GM12878 (cell line): ENCODE data around the gene ZNF581. TPM values are rescaled to one million over a fixed set of nuclear protein-coding genes. Genes with fewer than 3 reads are reported as not detected.
A peak's percentile ranks its signal among the peaks of the same experiment; 100 is the strongest.

Experiments
- ATAC-seq: fragments of 200-7000 bp; cut with Tn5 transposase; 3 replicates; pipeline ENCODE4 v1.9.1; 2020; ENCODE audit warnings: mild to moderate bottlenecking, moderate library complexity
- BruUV-seq: library from RNA; stranded (reverse); fragments of 400-500 nt; replicated peaks from 2 replicates; lab custom pipeline; 2021; lab: Mats Ljungman, UMichigan
- CTCF ChIA-PET: fragments of 300-600 bp; sonication (Branson Sonifier 250); formaldehyde crosslinking; extraction: SDS; loops from one replicate; lab custom pipeline; 2021; ENCODE audit warnings: inconsistent platforms; lab: Yijun Ruan, JAX
- POLR2A ChIA-PET: fragments of 350-600 bp; formaldehyde crosslinking; extraction: SDS; loops from one replicate; lab custom pipeline; 2021; ENCODE audit warnings: inconsistent platforms; lab: Charles Lee
- RAD21 ChIA-PET: fragments of 300-600 bp; sonication (Branson Sonifier 250); formaldehyde crosslinking; loops from one replicate; lab custom pipeline; 2023; ENCODE audit warnings: antibody characterized with exemption; ENCODE audit not compliant: unreplicated experiment; lab: Charles Lee
- SMC1A ChIA-PET: fragments of 300-600 bp; sonication (Branson Sonifier 250); formaldehyde crosslinking; loops from one replicate; lab custom pipeline; 2023; ENCODE audit not compliant: unreplicated experiment, uncharacterized antibody; lab: Charles Lee
- DNase-seq: peaks from one replicate; pipeline ENCODE4 v3.0.0-alpha.2; 2011; ENCODE audit warnings: low read depth, low spot score
- FAIRE-seq: peaks from 3 replicates; lab custom pipeline; 2011; peaks lifted over from hg19 to GRCh38; lab: Jason Lieb, UNC
- H2AFZ ChIP-seq: 2 replicates; pipeline ENCODE4 v1.6.0; 2011; ENCODE audit warnings: low read depth, low read length, control low read depth; ENCODE audit not compliant: control insufficient read depth
- H3K27ac ChIP-seq: 2 replicates; pipeline ENCODE4 v1.5.1; 2011; ENCODE audit warnings: control low read depth; ENCODE audit not compliant: control insufficient read depth, insufficient read depth
- H3K27me3 ChIP-seq, 2 experiments: replicated peaks in 1 of 2; 2 replicates each; pipeline versions ENCODE4 v1.6.0 to v1.6.1; 2011; ENCODE audit warnings: low read length in 1 of 2; ENCODE audit not compliant: control insufficient read depth in 2 of 2, insufficient read depth in 2 of 2
- H3K36me3 ChIP-seq, 2 experiments: 2 replicates each; pipeline ENCODE4 v1.5.1; 2011; ENCODE audit warnings: low read length in 1 of 2; ENCODE audit not compliant: control insufficient read depth in 2 of 2, insufficient read depth in 2 of 2
- H3K4me1 ChIP-seq: 2 replicates; pipeline ENCODE4 v1.6.1; 2011; ENCODE audit warnings: mild to moderate bottlenecking, low read length, moderate library complexity, mixed read lengths; ENCODE audit not compliant: control insufficient read depth, insufficient read depth
- H3K4me2 ChIP-seq: 2 replicates; pipeline ENCODE4 v1.6.0; 2011; ENCODE audit warnings: control low read depth; ENCODE audit not compliant: control insufficient read depth, insufficient read depth
- H3K4me3 ChIP-seq: fragments of 200-600 bp; sonication (generic); 2 replicates; pipeline ENCODE4 v1.5.1; 2016
- H3K79me2 ChIP-seq: 2 replicates; pipeline ENCODE4 v1.6.0; 2011; ENCODE audit warnings: low read length; ENCODE audit not compliant: control insufficient read depth, insufficient read depth
- H3K9ac ChIP-seq: 2 replicates; pipeline ENCODE4 v1.8.0; 2011; ENCODE audit warnings: low read length, control low read depth, mixed read lengths; ENCODE audit not compliant: control insufficient read depth, insufficient read depth
- H3K9me3 ChIP-seq: replicated peaks from 3 replicates; pipeline ENCODE4 v1.5.1; 2011; ENCODE audit warnings: mild to moderate bottlenecking, low read length; ENCODE audit not compliant: control insufficient read depth, insufficient read depth
- H4K20me1 ChIP-seq: 2 replicates; pipeline ENCODE4 v1.6.0; 2011; ENCODE audit not compliant: control insufficient read depth, insufficient read depth
- MXI1 ChIP-seq: fragments of 150-350 bp; IDR thresholded peaks from 2 replicates; pipeline ENCODE4 v1.6.1; 2011; ENCODE audit warnings: low read depth, mild to moderate bottlenecking, inconsistent platforms, low read length, improper control_type of control experiment
- NBN ChIP-seq: fragments of 450-650 bp; IDR thresholded peaks from 2 replicates; pipeline ENCODE4 v1.6.1; 2016
- TCF12 ChIP-seq: IDR thresholded peaks from 2 replicates; pipeline ENCODE4 v1.6.1; 2011; ENCODE audit warnings: low read depth, mild to moderate bottlenecking, low read length
- YBX1 ChIP-seq: fragments of 450-650 bp; IDR thresholded peaks from 2 replicates; pipeline ENCODE4 v1.6.1; 2016; ENCODE audit warnings: antibody characterized with exemption
- ZNF622 ChIP-seq: fragments of 450-650 bp; IDR thresholded peaks from 2 replicates; pipeline ENCODE4 v1.6.1; 2017; ENCODE audit warnings: mild to moderate bottlenecking, inconsistent platforms
- WGBS: methylation state at CpG from one replicate; pipeline ENCODE4 v1.1.6; 2016; ENCODE audit warnings: low lambda C conversion rate; ENCODE audit not compliant: insufficient replicate concordance, insufficient coverage; ENCODE audit errors: missing lambda C conversion rate; 5-methylcytosine and 5-hydroxymethylcytosine counted together
- in situ Hi-C: fragments of 300-500 bp; cut with MboI; formaldehyde crosslinking; loops from 9 replicates; pipeline ENCODE4 v1.14.3; 2018; ENCODE audit warnings: mixed read lengths
- intact Hi-C: fragments of 100-400 bp; cut with micrococcal nuclease; formaldehyde crosslinking; loops from one replicate; pipeline ENCODE4 v1.14.2; 2022; ENCODE audit not compliant: unreplicated experiment
- polyA plus RNA-seq, 11 experiments: library from polyadenylated mRNA; depleted of rRNA in 4 of 11; unstranded in 6 of 11; stranded (reverse) in 5 of 11; fragments of >200 nt; fragmentation: Nextera tagmentation in 4 of 11; fragmentation: Illumina TruSeq in 1 of 11; extraction: Ambion mirVana in 4 of 11; extraction: Trizol in 1 of 11; gene quantifications; 1 replicate in 1 of 11; 2 replicates in 10 of 11; pipeline versions ENCODE4 v1.2.1 to v1.2.3, GENCODE V29; 2011 to 2016; ENCODE audit warnings: inconsistent platforms in 2 of 11, missing spikeins in 2 of 11, low read depth in 1 of 11
- total RNA-seq, 4 experiments: library from RNA; depleted of rRNA in 3 of 4; stranded (reverse); fragments of >200 nt in 3 of 4; fragmentation: Illumina TruSeq in 1 of 4; extraction: Trizol in 1 of 4; gene quantifications; 2 replicates each; pipeline versions ENCODE4 v1.2.1 to v1.2.3, GENCODE V29; 2013 to 2021
- TF ChIP-seq, protein P1 (sequence below): IDR thresholded peaks from 2 replicates; pipeline ENCODE4 v1.6.1; 2012; ENCODE audit warnings: low read length, inconsistent platforms
- TF ChIP-seq, protein P2 (sequence below): fragments of 450-650 bp; IDR thresholded peaks from 2 replicates; pipeline ENCODE4 v1.6.1; 2016; ENCODE audit warnings: mild to moderate bottlenecking

The ZNF581 gene
- total and polyA plus RNA-seq, 10 of the 15 experiments (the other 5 are each of a cell fraction or from before 2014, with no cell fraction given) = 4.7 to 45.4 (median 22.2) TPM

GRCh38 chr19:55624109-55625003 lies 19.1 kb upstream of the ZNF581 start, which contains the start of gene ZNF784 (continued):
- TF ChIP-seq ZNF622 (no peak), NBN (0 out of 2 replicates have a peak, but pooled peaks have one; percentile 37), YBX1 (no peak), MXI1 (0 out of 2 replicates have a peak, but pooled peaks have one; percentile 18)

GRCh38 chr19:55625004-55625326 lies 18.5 kb upstream of the ZNF581 start:
- BruUV-seq = no TSS peak
- WGBS = 12% methylated on average over 11 of the region's 11 CpGs
- CTCF ChIA-PET = interaction anchor here (0.6 to 7.9 kb wide), 11 partner anchors 9 to 1053 kb away, joined by 3 to 76 read pairs (median 7); partner anchors contain the start of genes FIZ1, U2AF2 and ZNF865
- DNase-seq (no peak), FAIRE-seq (no peak), ATAC-seq (no peak)
- RAD21 ChIA-PET = interaction anchor here (0.7 to 2.9 kb wide), 8 partner anchors 9 to 286 kb away, joined by 3 to 29 read pairs (median 6); partner anchors contain the start of genes FIZ1, KMT5C, ZNF524 and ZNF865
- POLR2A ChIA-PET = interaction anchor here (0.6 to 2.8 kb wide), 13 partner anchors 8 to 724 kb away, joined by 3 to 21 read pairs (median 4); partner anchors contain the start of genes FIZ1, KMT5C, U2AF2 and UBE2S
- peak overlapping the region; percentile 84 for H2AFZ ChIP-seq
- SMC1A ChIA-PET = interaction anchor here (1.0 to 2.0 kb wide), 3 partner anchors 19 to 158 kb away, joined by 3 to 8 read pairs (median 5); partner anchors contain the start of genes U2AF2 and ZNF865
- no peak overlapping the region for H3K27ac ChIP-seq
- H3K4me3 ChIP-seq = peak overlapping the region; percentile 72; the same call in 1 of the 2 replicates
- no peaks in the 10 kb centered on the region; the same call in 2 of the 3 replicates for H3K9me3 ChIP-seq
- H3K79me2 ChIP-seq = no peaks in the 10 kb centered on the region
- peaks cover 9% of the 10 kb centered on the region; the same call in 1 of the 2 replicates for H3K4me1 ChIP-seq
- H3K27me3 ChIP-seq = no peaks in the 10 kb centered on the region
- TF ChIP-seq, protein P1, sequence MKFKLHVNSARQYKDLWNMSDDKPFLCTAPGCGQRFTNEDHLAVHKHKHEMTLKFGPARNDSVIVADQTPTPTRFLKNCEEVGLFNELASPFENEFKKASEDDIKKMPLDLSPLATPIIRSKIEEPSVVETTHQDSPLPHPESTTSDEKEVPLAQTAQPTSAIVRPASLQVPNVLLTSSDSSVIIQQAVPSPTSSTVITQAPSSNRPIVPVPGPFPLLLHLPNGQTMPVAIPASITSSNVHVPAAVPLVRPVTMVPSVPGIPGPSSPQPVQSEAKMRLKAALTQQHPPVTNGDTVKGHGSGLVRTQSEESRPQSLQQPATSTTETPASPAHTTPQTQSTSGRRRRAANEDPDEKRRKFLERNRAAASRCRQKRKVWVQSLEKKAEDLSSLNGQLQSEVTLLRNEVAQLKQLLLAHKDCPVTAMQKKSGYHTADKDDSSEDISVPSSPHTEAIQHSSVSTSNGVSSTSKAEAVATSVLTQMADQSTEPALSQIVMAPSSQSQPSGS = no peak
- TF ChIP-seq TCF12 = no peak
- TF ChIP-seq, protein P2, sequence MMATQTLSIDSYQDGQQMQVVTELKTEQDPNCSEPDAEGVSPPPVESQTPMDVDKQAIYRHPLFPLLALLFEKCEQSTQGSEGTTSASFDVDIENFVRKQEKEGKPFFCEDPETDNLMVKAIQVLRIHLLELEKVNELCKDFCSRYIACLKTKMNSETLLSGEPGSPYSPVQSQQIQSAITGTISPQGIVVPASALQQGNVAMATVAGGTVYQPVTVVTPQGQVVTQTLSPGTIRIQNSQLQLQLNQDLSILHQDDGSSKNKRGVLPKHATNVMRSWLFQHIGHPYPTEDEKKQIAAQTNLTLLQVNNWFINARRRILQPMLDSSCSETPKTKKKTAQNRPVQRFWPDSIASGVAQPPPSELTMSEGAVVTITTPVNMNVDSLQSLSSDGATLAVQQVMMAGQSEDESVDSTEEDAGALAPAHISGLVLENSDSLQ = peak; percentile 63
- peak overlapping the region; percentile 94 for H3K4me2 ChIP-seq
- in situ Hi-C loops (loop anchor here (5.0 kb wide), 1 partner anchor 483 kb away; no protein-coding TSS in a partner anchor), intact Hi-C loops (no loop called here)
- H4K20me1 ChIP-seq = no peaks in the 10 kb centered on the region
- no peaks in the 10 kb centered on the region for H3K36me3 ChIP-seq
- H3K9ac ChIP-seq = no peak overlapping the region
